Measurements from ENCODE around the gene MRAS.

- TF ChIP-seq POLR2A (IDR thresholded peaks at IDR 0.05; ENCODE audit: low read length) (no peak), GATA1 (IDR thresholded peaks at IDR 0.05; ENCODE audit: low read depth, low read length) (no peak)
Measured at GRCh38 chr3:138449490-138449889, 101.1 kb downstream of the MRAS start.

Data from erythroblast (primary cell).